ENCODE results near the gene USP21.

- TF ChIP-seq POLR2A (IDR thresholded peaks at IDR 0.05) = no peak
- TF ChIP-seq CTCF (IDR thresholded peaks at IDR 0.05) = no peak
These were observed 26.7 kb upstream of the USP21 start, which contains the start of gene DEDD for GRCh38 chr1:161132410-161133219.
